A673 (cell line): ENCODE results near the gene AOPEP.

ENCODE experiments used
- CTCF ChIP-seq: fragments of 300-800, 200-600 bp; sonication (generic); conservative IDR thresholded peaks from 2 replicates; pipeline ENCODE4 v1.5.1; 2017; ENCODE audit warnings: low read depth, mild to moderate bottlenecking, antibody characterized with exemption, low read length, moderate library complexity, mixed read lengths
- EZH2 ChIP-seq: fragments of 200-600 bp; sonication (generic); IDR thresholded peaks from 2 replicates; pipeline ENCODE4 v1.6.1; 2017; ENCODE audit warnings: borderline replicate concordance, low read depth, mild to moderate bottlenecking, mixed read lengths, antibody characterized with exemption, low read length; ENCODE audit not compliant: poor library complexity, severe bottlenecking

DNA sequence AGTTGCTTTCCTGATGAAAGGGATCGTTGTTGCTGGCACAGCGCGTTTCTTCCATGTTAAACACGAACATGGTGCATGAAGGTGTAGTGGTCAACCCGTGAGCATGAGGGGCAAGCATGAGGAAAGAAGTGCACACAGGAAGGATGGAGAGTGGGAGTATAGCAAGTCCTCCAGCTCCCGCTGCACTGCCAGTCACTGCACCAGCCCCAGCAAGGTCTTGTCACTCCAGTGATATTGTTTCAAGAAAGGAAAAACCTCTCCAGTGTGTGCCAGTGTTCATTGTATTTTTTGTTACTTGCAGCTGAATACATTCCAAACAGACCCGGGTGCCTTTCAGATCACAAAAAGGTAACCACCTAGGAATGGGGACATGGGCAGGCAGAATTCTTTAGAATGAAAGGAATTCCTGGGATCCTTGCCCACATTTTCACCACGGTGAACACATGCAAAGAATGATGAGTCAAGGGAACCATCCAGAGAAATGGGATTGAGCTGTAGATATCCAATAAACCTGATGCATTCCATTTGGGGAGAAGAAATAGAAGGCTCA lies 186.3 kb downstream of the AOPEP start:
- no peak for TF ChIP-seq CTCF
- TF ChIP-seq EZH2 = no peak
